ENCODE results near the gene TFEB. TPM values are rescaled to one million over a fixed set of nuclear protein-coding genes. Genes with fewer than 3 reads are reported as not detected.
A peak's percentile ranks its signal among the peaks of the same experiment; 100 is the strongest.

The TFEB gene
- total and polyA plus RNA-seq, 2 of the 8 experiments (the other 6 are each of a cell fraction or from before 2014, with no cell fraction given), result 2.3 to 6.7 TPM

DNA sequence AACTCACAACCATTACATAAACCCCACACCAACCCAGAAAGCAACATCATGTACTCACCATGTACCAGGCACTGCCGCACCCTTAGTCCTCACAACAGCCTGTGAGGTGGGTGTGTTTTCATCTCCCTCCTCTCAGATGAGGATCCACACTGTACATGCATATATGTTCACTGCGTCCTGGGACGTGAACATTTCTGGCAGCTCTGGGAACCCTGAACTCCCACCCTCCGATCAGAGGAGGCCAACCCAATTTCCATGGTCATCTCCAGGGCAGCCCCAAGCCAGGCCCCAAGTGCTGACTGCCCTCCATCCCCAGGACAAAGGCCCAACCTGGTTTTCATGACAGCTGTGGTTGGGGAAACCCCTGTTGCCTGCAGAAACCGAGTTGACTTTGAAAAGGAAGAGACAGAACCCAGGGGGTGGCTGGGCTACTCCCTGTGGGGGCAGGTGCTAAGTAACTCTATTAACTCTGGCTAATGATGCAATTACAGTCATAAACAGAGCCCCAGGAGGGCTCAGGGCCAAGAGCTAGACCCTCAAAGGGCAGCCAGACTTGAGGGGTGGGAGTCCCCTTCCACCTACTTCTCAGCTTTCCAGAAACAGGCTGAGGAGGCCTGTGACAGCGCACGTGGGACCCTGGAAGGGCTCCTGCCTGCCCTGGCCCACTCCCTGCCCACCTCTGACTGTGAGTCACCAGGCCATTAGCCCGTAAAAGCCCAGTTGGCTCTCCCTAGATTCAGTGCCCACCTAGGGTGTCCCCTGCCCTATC lies 2.6 kb downstream of the TFEB start:
- peak overlapping the region; percentile 71 to 93 for H3K4me2 ChIP-seq (ENCODE audit: insufficient read depth in 1 of 2, low read depth in 2 of 2, low read length in 2 of 2)
- no peaks in the 10 kb centered on the region for H3K79me1 ChIP-seq (ENCODE audit: low read depth, low read length)
- no peak overlapping the region for H3K4ac ChIP-seq (replicated peaks; ENCODE audit: insufficient read length, low read depth, low read length)
- H3K4me3 ChIP-seq (ENCODE audit: extremely low read depth in 1 of 4, insufficient read depth in 2 of 4, low read depth in 3 of 4, low read length in 4 of 4), result peak overlapping the region; percentile 60 to 74 (median 68); a peak in 5 of 8 replicates
- no peaks in the 10 kb centered on the region for H3K9me3 ChIP-seq (ENCODE audit: insufficient read depth in 2 of 2, low read depth in 1 of 2, low read length in 1 of 2)
- no peak overlapping the region for H2AK5ac ChIP-seq (ENCODE audit: low read depth, low read length)
- no peak overlapping the region for H4K8ac ChIP-seq (ENCODE audit: extremely low read depth, insufficient read depth, low read length)
- no peak overlapping the region for H2BK15ac ChIP-seq (ENCODE audit: low read length)
- H2BK12ac ChIP-seq (ENCODE audit: low read depth, low read length), result no peak overlapping the region
- no peak overlapping the region for H3K9ac ChIP-seq (replicated peaks in 1 of 4; ENCODE audit: extremely low read depth in 1 of 4, low read depth in 3 of 4, low read length in 3 of 4)
- 49% methylated on average over 8 of the region's 8 CpGs; no CpG with 5 or more reads in 1 of the 2 experiments for WGBS, 2 experiments (ENCODE audit: extremely low coverage in 1 of 2, insufficient coverage in 1 of 2, insufficient read length in 1 of 2, insufficient replicate concordance in 2 of 2, low coverage in 1 of 2, low lambda C conversion rate in 2 of 2, missing lambda C conversion rate in 1 of 2)
- H3K23me2 ChIP-seq (ENCODE audit: low read depth, low read length), result peaks cover 9% of the 10 kb centered on the region; the same call in 1 of the 2 replicates
- no peak overlapping the region; the same call in 1 of the 2 replicates for H3K18ac ChIP-seq (ENCODE audit: extremely low read depth, low read length)
- no peak overlapping the region for H2BK5ac ChIP-seq (ENCODE audit: low read depth, low read length)
- H2BK20ac ChIP-seq (ENCODE audit: low read length), result no peak overlapping the region
- no peaks in the 10 kb centered on the region for H3K36me3 ChIP-seq (ENCODE audit: control insufficient read depth in 2 of 4, insufficient read depth in 4 of 4, low read length in 3 of 4)
- H3K4me1 ChIP-seq (replicated peaks in 1 of 4; ENCODE audit: control insufficient read depth in 3 of 4, insufficient read depth in 4 of 4, low read length in 3 of 4), result peaks cover 12 to 42% (median 27%) of the 10 kb centered on the region in 4 experiments
- no peak overlapping the region for H3K14ac ChIP-seq (ENCODE audit: insufficient read length)
- FAIRE-seq (no peak), DNase-seq (ENCODE audit: low read depth in 1 of 2, low spot score in 2 of 2) (no peak)
- H3K27ac ChIP-seq (ENCODE audit: low read depth, low read length), result no peak overlapping the region
- H4K91ac ChIP-seq (replicated peaks; ENCODE audit: insufficient read length, low read length), result no peak overlapping the region
- no peak overlapping the region for H4K5ac ChIP-seq (ENCODE audit: insufficient read length, low read depth, low read length)
- peaks cover 0 to 2% of the 10 kb centered on the region in 2 experiments for H4K20me1 ChIP-seq (replicated peaks in 1 of 2; ENCODE audit: control insufficient read depth in 1 of 2, insufficient read depth in 2 of 2, low read length in 2 of 2)
- H3K56ac ChIP-seq (replicated peaks; ENCODE audit: insufficient read length, low read depth, low read length), result no peak overlapping the region
- CTCF ChIA-PET (ENCODE audit: partially characterized antibody), result interaction anchor here (0.6 to 5.3 kb wide), 19 partner anchors 10 to 398 kb away, joined by 3 to 37 read pairs (median 5); partner anchors contain the start of gene TOMM6
- H3K27me3 ChIP-seq (replicated peaks in 1 of 4; ENCODE audit: control insufficient read depth in 3 of 4, extremely low read depth in 1 of 4, insufficient read depth in 3 of 4, low read length in 3 of 4), result peaks cover 0 to 8% (median 5%) of the 10 kb centered on the region in 4 experiments; a peak in 3 of 7 replicates
- POLR2A ChIA-PET (ENCODE audit: partially characterized antibody), result interaction anchor here (1.6 kb wide), 1 partner anchor 10 kb away, joined by 3 read pairs; no protein-coding TSS in a partner anchor
- H3K79me2 ChIP-seq (ENCODE audit: control insufficient read depth in 1 of 2, insufficient read depth in 2 of 2, low read length in 2 of 2), result no peaks in the 10 kb centered on the region
- no peak overlapping the region for H3K23ac ChIP-seq (ENCODE audit: insufficient read length)
- H2BK120ac ChIP-seq (replicated peaks; ENCODE audit: low read depth, low read length), result no peak overlapping the region
- H2AFZ ChIP-seq (ENCODE audit: low read length), result no peak overlapping the region
- no peak for TF ChIP-seq FOSL1 (IDR thresholded peaks at IDR 0.05; ENCODE audit: insufficient read depth, low read depth, low read length)
- no peak for TF ChIP-seq GABPA (IDR thresholded peaks at IDR 0.05; ENCODE audit: borderline replicate concordance, insufficient read depth, low read length)
- TF ChIP-seq SP1 (IDR thresholded peaks at IDR 0.05; ENCODE audit: low read depth, low read length), result no peak; the same call in 1 of the 2 replicates
- no peak for TF ChIP-seq POU5F1 (IDR thresholded peaks at IDR 0.05; ENCODE audit: low read depth, low read length)
- TF ChIP-seq SIN3A (conservative IDR thresholded peaks at IDR 0.05 in 1 of 2, IDR thresholded peaks at IDR 0.05 in 1 of 2; ENCODE audit: low read depth in 1 of 2, low read length in 2 of 2), result peak in 1 of 2 experiments; percentile 30; a peak in 1 of 4 replicates
- TF ChIP-seq, protein P1, sequence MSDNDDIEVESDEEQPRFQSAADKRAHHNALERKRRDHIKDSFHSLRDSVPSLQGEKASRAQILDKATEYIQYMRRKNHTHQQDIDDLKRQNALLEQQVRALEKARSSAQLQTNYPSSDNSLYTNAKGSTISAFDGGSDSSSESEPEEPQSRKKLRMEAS (IDR thresholded peaks at IDR 0.05), result no peak
- TF ChIP-seq CBX8 (IDR thresholded peaks at IDR 0.05; ENCODE audit: borderline replicate concordance, low read depth, low read length), result no peak
- no peak for TF ChIP-seq SIRT6 (IDR thresholded peaks at IDR 0.05; ENCODE audit: low read length)
- TF ChIP-seq TEAD4 (IDR thresholded peaks at IDR 0.05; ENCODE audit: low read depth, low read length), result no peak
- TF ChIP-seq JUND (IDR thresholded peaks at IDR 0.05; ENCODE audit: low read length), result no peak
- TF ChIP-seq NRF1 (IDR thresholded peaks at IDR 0.05; ENCODE audit: low read depth, low read length), result no peak
- no peak for TF ChIP-seq KDM4A (IDR thresholded peaks at IDR 0.05; ENCODE audit: low read depth, low read length, severe bottlenecking)
